Choroid plexus epithelial cell (primary cell): ENCODE results near the gene MYH15.

Source experiments
- DNase-seq: peaks from one replicate; pipeline ENCODE4 v3.0.0-alpha.2; 2010; ENCODE audit warnings: low read depth
- H3K4me3 ChIP-seq: 2 replicates; pipeline ENCODE4 v1.5.1; 2011; ENCODE audit warnings: low read depth, mild to moderate bottlenecking, control low read depth, low read length, moderate library complexity
- TF ChIP-seq, protein P1 (sequence below): conservative IDR thresholded peaks from 2 replicates; pipeline ENCODE4 v1.5.1; 2011; ENCODE audit warnings: low read depth, mild to moderate bottlenecking, control low read depth, inconsistent platforms, low read length, moderate library complexity

Gene MYH15

DNA sequence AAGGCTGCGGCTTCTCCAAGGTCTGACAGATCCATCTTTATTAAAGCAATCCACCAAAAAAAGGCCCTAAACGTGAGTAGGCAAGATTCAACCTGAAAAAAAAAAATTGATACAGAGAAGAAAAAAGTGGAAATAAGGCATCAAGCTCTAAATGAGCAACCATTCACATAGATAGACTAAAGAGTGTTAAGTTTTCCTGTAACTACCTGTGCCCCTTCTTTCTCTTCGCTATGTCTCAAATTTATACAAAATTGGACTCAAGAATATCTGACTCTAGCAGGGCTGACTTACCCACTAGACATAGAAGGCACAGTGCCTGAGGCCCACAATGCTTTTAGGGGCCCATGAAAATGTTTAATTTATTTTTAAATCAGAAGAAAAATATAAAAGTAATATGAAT, at the start of gene MYH15:
Gene MYH15, minus strand, starts transcription at position 101 of the 400 bp plus-strand sequence. Its CDS starts 66 bp downstream, at position 35.
- TF ChIP-seq, protein P1, sequence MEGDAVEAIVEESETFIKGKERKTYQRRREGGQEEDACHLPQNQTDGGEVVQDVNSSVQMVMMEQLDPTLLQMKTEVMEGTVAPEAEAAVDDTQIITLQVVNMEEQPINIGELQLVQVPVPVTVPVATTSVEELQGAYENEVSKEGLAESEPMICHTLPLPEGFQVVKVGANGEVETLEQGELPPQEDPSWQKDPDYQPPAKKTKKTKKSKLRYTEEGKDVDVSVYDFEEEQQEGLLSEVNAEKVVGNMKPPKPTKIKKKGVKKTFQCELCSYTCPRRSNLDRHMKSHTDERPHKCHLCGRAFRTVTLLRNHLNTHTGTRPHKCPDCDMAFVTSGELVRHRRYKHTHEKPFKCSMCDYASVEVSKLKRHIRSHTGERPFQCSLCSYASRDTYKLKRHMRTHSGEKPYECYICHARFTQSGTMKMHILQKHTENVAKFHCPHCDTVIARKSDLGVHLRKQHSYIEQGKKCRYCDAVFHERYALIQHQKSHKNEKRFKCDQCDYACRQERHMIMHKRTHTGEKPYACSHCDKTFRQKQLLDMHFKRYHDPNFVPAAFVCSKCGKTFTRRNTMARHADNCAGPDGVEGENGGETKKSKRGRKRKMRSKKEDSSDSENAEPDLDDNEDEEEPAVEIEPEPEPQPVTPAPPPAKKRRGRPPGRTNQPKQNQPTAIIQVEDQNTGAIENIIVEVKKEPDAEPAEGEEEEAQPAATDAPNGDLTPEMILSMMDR = no peak
- no peak within 1 kb of the TSS for H3K4me3 ChIP-seq
- no peak for DNase-seq

DNA sequence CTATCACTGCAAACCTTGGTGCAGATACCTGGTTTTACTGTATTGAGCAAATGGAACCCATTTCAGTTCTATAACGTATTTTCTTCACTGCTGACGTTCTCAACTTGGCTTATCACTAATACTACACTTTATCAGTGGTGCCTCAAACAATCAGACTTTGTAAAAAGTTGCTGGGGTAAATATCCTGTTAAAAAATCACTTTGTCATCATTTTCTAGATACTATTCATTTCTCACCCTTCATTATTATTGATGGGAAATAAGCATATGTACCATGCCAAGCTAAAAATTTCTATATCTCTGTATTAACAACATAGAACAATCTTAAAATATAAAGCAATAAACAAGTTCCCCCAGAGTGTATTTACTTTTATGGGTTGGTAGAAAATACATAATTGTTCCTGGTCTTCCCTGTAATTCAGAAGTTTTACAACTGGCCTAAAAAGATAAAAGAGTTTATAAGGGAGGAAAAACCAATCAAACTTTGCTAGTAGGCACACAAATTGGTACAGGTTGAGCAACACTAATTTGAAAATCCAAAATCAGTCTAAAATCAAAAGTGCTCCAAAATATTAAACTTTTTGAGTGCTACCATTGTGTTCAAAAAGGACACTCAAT, 45.7 kb upstream of the MYH15 start:
- no peak overlapping the region for H3K4me3 ChIP-seq
- DNase-seq = no peak
- TF ChIP-seq, protein P1 = no peak

DNA sequence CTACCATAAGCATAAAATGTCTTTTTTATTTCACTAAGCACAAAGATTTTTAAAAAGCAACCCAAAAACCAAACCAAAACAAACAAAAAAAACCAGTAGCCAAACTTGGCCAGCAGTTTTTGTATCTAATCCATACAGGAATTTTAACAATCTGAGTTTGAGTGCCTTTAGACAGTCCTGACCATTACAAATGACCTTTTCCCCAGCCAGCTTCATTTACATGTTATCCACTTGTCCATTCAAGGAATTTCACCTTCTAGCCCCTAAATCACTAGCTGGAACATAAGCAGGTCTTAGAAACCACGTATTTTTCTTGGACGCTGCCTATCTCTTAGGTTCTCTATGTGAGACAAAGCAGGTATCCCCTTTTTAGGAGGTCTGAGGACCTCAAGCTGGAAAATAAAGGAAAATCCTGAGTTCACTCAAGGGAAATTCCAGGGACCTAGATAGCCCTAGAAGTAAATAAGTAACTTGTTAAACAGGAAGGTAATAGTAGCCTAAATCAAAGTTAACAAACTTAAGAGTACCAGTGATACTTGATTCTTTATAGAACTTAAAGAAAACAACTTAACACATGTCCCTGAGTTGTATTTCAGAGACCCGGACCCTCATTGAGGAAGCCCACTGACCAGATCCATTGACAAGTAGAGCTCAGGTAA, 44.6 kb upstream of the MYH15 start:
- TF ChIP-seq, protein P1 = no peak
- H3K4me3 ChIP-seq = no peak overlapping the region
- peak; percentile 15 for DNase-seq

DNA sequence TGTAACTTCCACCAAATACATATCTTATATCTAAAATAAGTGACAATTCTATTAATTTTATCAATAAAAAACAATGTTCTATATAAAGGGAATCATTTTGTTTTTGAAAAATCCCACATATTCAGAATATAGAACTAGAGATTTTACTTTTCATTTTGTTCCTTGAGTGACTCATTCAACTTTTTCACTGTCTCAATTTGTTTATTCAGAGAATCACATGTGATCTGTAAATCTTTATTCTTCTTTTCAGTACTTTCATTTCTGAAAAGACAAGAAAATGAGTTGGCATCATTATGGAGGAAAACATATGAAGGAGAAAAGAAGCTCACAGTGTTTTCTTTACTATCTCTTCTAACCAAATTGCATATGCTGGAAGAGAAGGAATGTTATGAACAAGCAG, 43.8 kb upstream of the MYH15 start:
- TF ChIP-seq, protein P1 = no peak
- peak; percentile 36 for DNase-seq
- no peak overlapping the region for H3K4me3 ChIP-seq

DNA sequence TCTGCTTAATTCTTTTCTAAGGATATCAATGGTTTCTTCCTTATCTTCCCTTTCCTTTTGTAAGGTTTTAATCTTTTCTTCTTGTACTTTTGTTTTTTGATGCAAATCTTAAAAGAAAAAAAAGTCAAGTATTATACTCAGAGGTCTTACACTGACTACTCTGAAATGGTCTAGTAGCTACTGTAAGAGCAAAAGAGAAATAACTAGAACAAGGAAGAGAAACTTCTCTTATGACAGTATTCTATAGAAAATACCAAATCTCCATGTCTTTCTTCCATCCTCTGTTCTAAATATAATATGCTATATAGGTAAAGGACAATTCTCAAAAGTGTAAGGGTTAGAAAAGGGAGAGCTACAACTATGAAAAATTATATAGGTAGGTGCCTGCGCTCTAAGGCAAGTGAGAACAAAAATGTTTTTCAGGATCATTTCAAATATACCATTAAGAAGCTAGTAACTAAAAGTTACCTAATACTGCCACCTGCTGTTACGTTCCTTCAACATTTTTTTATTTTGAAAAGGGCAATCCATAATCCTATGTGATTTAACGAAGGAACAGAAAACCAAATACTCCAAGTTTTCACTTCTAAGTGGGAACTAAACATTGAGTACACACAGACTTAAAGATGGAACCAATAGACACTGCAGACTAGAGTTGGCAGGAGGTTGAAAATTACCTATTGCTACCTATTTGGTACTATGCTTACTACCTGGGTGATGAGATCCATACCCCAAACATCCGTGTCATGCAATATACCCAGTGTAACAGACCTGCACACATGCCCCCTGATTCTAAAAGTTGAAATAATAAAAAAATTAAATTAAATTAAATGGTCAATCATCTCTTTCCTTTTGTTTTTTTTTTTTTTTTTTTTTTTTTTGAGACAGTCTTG, 42.1 kb upstream of the MYH15 start:
- DNase-seq = peak; percentile 75
- TF ChIP-seq, protein P1 = peak; percentile 41
- H3K4me3 ChIP-seq = no peak overlapping the region

DNA sequence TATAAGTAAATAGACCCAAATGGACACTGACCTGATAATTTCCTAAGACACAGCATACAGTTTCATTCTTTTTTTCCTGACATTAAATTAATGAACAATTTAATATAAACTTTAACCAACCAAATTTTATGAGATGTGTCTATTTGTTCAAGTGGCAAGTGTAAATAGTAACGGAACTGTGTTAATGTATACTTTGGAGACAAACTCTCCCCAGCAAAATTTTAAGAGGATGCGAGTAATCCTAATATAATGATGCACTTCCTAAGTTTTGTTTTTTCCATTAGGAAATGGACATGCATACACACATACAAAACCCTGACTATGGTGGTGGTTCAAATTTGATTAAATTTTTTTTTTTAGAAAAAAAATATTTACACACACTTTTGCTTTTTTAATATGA, 38.5 kb upstream of the MYH15 start:
- no peak for DNase-seq
- TF ChIP-seq, protein P1 = no peak
- no peak overlapping the region for H3K4me3 ChIP-seq
